ENCODE data around the gene ZNF14.

- TF ChIP-seq EP300 (IDR thresholded peaks at IDR 0.05; ENCODE audit: low read depth in 2 of 2, low read length in 2 of 2) (no peak), EP300 (CRISPR knock-in tag; IDR thresholded peaks at IDR 0.05; ENCODE audit: borderline replicate concordance) (no peak), ZSCAN25 (CRISPR knock-in tag; IDR thresholded peaks at IDR 0.05) (no peak), ZBTB46 (CRISPR knock-in tag; IDR thresholded peaks at IDR 0.05; ENCODE audit: borderline replicate concordance) (no peak), ZMYM4 (CRISPR knock-in tag; IDR thresholded peaks at IDR 0.05) (no peak)
Measured at GRCh38 chr19:19697589-19697988, 35.3 kb downstream of the ZNF14 start.
